Loucy (cell line): ENCODE data around the gene ZNF396.

Experiments
- H2AFZ ChIP-seq: fragments of 200-600 bp; sonication (generic); 2 replicates; pipeline ENCODE4 v1.6.0; 2016; ENCODE audit warnings: antibody characterized with exemption, mild to moderate bottlenecking, low read length, moderate library complexity
- H3F3A ChIP-seq: fragments of 200-600 bp; 2 replicates; pipeline ENCODE4 v1.6.0; 2016; ENCODE audit warnings: antibody characterized with exemption, low read depth, mild to moderate bottlenecking
- H3K27me3 ChIP-seq: fragments of 200-600 bp; sonication (generic); 2 replicates; pipeline ENCODE4 v1.6.1; 2014; ENCODE audit warnings: low read length, mild to moderate bottlenecking; ENCODE audit not compliant: insufficient read depth, poor library complexity, severe bottlenecking
- H3K36me3 ChIP-seq: fragments of 200-600 bp; sonication (generic); 2 replicates; pipeline ENCODE4 v1.6.1; 2016; ENCODE audit warnings: low read length; ENCODE audit not compliant: insufficient read depth
- H3K4me1 ChIP-seq: fragments of 200-600 bp; sonication (generic); 2 replicates; pipeline ENCODE4 v1.5.1; 2014; ENCODE audit warnings: low read length, mild to moderate bottlenecking; ENCODE audit not compliant: insufficient read depth, poor library complexity, severe bottlenecking
- H3K4me2 ChIP-seq: fragments of 200-600 bp; sonication (generic); 2 replicates; pipeline ENCODE4 v1.6.0; 2014; ENCODE audit warnings: antibody characterized with exemption, low read length, low read depth, mild to moderate bottlenecking; ENCODE audit not compliant: poor library complexity, severe bottlenecking
- H3K4me3 ChIP-seq: fragments of 200-600 bp; sonication (generic); 2 replicates; pipeline ENCODE4 v1.5.1; 2014; ENCODE audit warnings: low read length, mild to moderate bottlenecking, mixed read lengths; ENCODE audit not compliant: poor library complexity, severe bottlenecking
- H3K79me2 ChIP-seq: fragments of 200-600 bp; sonication (generic); 2 replicates; pipeline ENCODE4 v1.6.1; 2014; ENCODE audit warnings: low read length; ENCODE audit not compliant: insufficient read depth
- H3K9ac ChIP-seq: fragments of 200-600 bp; sonication (generic); 2 replicates; pipeline ENCODE4 v1.6.0; 2014; ENCODE audit warnings: mild to moderate bottlenecking, low read depth, low read length, moderate library complexity; ENCODE audit not compliant: poor library complexity, severe bottlenecking
- H3K9me2 ChIP-seq: fragments of 200-600 bp; sonication (generic); replicated peaks from 2 replicates; pipeline ENCODE4 v1.6.1; 2016; ENCODE audit warnings: low read depth, low read length, mixed read lengths
- H3K9me3 ChIP-seq: fragments of 200-600 bp; sonication (generic); 2 replicates; pipeline ENCODE4 v1.6.1; 2014; ENCODE audit warnings: mild to moderate bottlenecking, antibody characterized with exemption, low read length, low read depth; ENCODE audit not compliant: insufficient read depth
- H4K20me1 ChIP-seq: fragments of 200-600 bp; sonication (generic); 2 replicates; pipeline ENCODE4 v1.6.0; 2014; ENCODE audit warnings: antibody characterized with exemption, low read length, mild to moderate bottlenecking; ENCODE audit not compliant: insufficient read depth, poor library complexity, severe bottlenecking
- CTCF ChIP-seq: fragments of 200-600 bp; sonication (generic); conservative IDR thresholded peaks from 2 replicates; pipeline ENCODE4 v1.5.1; 2014; ENCODE audit warnings: mild to moderate bottlenecking, antibody characterized with exemption, low read length
- EZH2phosphoT487 ChIP-seq: fragments of 200-600 bp; IDR thresholded peaks from 2 replicates; pipeline ENCODE4 v1.6.1; 2018; ENCODE audit warnings: antibody characterized with exemption, mild to moderate bottlenecking, moderate library complexity, borderline replicate concordance

Gene ZNF396

DNA sequence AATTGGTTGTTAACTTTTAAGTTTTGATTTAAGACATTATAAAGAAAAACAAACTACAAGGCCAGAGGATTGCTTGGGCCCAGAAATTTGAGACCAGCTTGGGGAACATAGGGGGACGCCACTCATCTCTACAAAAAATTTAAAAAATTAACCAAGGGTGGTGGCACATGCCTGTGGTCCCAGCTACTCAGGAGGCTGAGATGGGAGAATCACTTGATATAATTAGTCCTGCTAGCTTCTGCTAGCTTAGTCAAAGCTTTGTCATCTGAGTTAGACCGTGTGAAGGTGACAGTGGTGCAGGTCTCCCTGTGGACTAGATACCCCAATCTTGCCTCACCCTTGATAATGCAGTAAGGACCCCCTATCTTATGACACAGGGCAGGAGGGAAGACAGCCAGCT, 6.0 kb upstream of the ZNF396 start:
- Histone ChIP-seq H3K4me1 (peaks cover 3% of the 10 kb centered on the region), H4K20me1 (no peaks in the 10 kb centered on the region), H3K9me3 (no peaks in the 10 kb centered on the region), H3K4me3 (no peak overlapping the region), H3K36me3 (no peaks in the 10 kb centered on the region), H3K9ac (no peak overlapping the region), H3F3A (no peaks in the 10 kb centered on the region), H3K79me2 (no peaks in the 10 kb centered on the region), H2AFZ (no peak overlapping the region), H3K27me3 (peaks cover 6% of the 10 kb centered on the region), H3K4me2 (no peak overlapping the region), H3K9me2 (no peaks in the 10 kb centered on the region)
- TF ChIP-seq CTCF (no peak), EZH2phosphoT487 (no peak)

GRCh38 chr18:35379421-35379820, 2.3 kb upstream of the ZNF396 start:
- H3K36me3 ChIP-seq, result no peaks in the 10 kb centered on the region
- H2AFZ ChIP-seq, result no peak overlapping the region
- no peak overlapping the region for H3K4me3 ChIP-seq
- H3K9ac ChIP-seq, result no peak overlapping the region
- H4K20me1 ChIP-seq, result no peaks in the 10 kb centered on the region
- H3K79me2 ChIP-seq, result no peaks in the 10 kb centered on the region
- peaks cover 6% of the 10 kb centered on the region for H3K27me3 ChIP-seq
- no peaks in the 10 kb centered on the region for H3K9me2 ChIP-seq
- no peak overlapping the region for H3K4me2 ChIP-seq
- no peaks in the 10 kb centered on the region for H3F3A ChIP-seq
- H3K9me3 ChIP-seq, result no peaks in the 10 kb centered on the region
- no peaks in the 10 kb centered on the region for H3K4me1 ChIP-seq
- TF ChIP-seq EZH2phosphoT487, result no peak
- no peak for TF ChIP-seq CTCF

- H3K9me3 ChIP-seq, result no peaks in the 10 kb centered on the region
- peaks cover 6% of the 10 kb centered on the region for H3K27me3 ChIP-seq
- H4K20me1 ChIP-seq, result no peaks in the 10 kb centered on the region
- H3K4me2 ChIP-seq, result no peak overlapping the region
- no peak for TF ChIP-seq CTCF
- TF ChIP-seq EZH2phosphoT487, result no peak
- H3K36me3 ChIP-seq, result no peaks in the 10 kb centered on the region
- no peak overlapping the region for H2AFZ ChIP-seq
- H3K4me1 ChIP-seq, result no peaks in the 10 kb centered on the region
- H3K79me2 ChIP-seq, result no peaks in the 10 kb centered on the region
- no peaks in the 10 kb centered on the region for H3K9me2 ChIP-seq
- H3F3A ChIP-seq, result no peaks in the 10 kb centered on the region
- no peak overlapping the region for H3K4me3 ChIP-seq
- no peak overlapping the region for H3K9ac ChIP-seq
These were observed 1.4 kb upstream of the ZNF396 start for GRCh38 chr18:35378574-35378896.
